Motor neuron (in vitro differentiated cells): ENCODE measurements around the gene KCTD20. TPM values are rescaled to one million over a fixed set of nuclear protein-coding genes. Genes with fewer than 3 reads are reported as not detected.
"Not testable (repeated sequence)": the region's sequence is repeated elsewhere in the genome, so short reads cannot be mapped to it uniquely, and the experiment has no call there.

Experiments
- ATAC-seq, 8 experiments: fragments of 200-7000 bp; cut with Tn5 transposase; replicated peaks in 6 of 8; 2 replicates each; pipeline ENCODE4 v1.8.0; 2021; ENCODE audit warnings: mild to moderate bottlenecking in 8 of 8, moderate library complexity in 8 of 8
- H3K27ac ChIP-seq, 2 donors: fragments of 250-450 bp; sonication (Bioruptor Pico); 2 replicates each; pipeline ENCODE4 v1.9.0; 2021; ENCODE audit warnings: antibody characterized with exemption in 2 of 2, mild to moderate bottlenecking in 2 of 2, moderate library complexity in 1 of 2
- H3K4me1 ChIP-seq, 2 donors: fragments of 250-450 bp; sonication (Bioruptor Pico); replicated peaks in 1 of 2; 2 replicates each; pipeline ENCODE4 v1.6.1; 2021; ENCODE audit warnings: antibody characterized with exemption in 2 of 2, mild to moderate bottlenecking in 2 of 2, moderate library complexity in 1 of 2
- H3K4me3 ChIP-seq, 5 donors: fragments of 250-450 bp; sonication (Bioruptor Pico); 2 replicates each; pipeline ENCODE4 v1.9.0; 2021; ENCODE audit warnings: antibody characterized with exemption in 5 of 5, mild to moderate bottlenecking in 5 of 5, moderate library complexity in 4 of 5
- WGBS, 10 experiments: fragments of 450-650 bp; shearing (Covaris generic); methylation state at CpG; one replicate each; pipeline ENCODE4 v1.0.0; 2022; 5-methylcytosine and 5-hydroxymethylcytosine counted together
- in situ Hi-C, 9 experiments: fragments of 400-800 bp; cut with MboI; loops; one replicate each; pipeline ENCODE4 v1.15.0; 2021; ENCODE audit warnings: low sequenced_read_pairs in 9 of 9, low pct_unique_long_range_greater_than_20kb in 2 of 9; ENCODE audit not compliant: unreplicated experiment in 9 of 9
- total RNA-seq, 8 experiments: library from RNA; unstranded; fragments of 300-600 nt; gene quantifications; 2 replicates each; pipeline versions ENCODE4 v1.2.3 to v1.2.4, GENCODE V29; 2022

Gene KCTD20
- total RNA-seq, 8 experiments from 2014 or later = 27.8 to 68.1 (median 37.1) TPM

GRCh38 chr6:36455486-36456027, 12.8 kb downstream of the KCTD20 start:
- WGBS, 10 experiments = 52 to 100% (median 95%) methylated on average over 1 to 3 of the region's 3 CpGs; no CpG with 5 or more reads in 4 of the 10 experiments
- no peak overlapping the region for H3K27ac ChIP-seq
- in situ Hi-C loops = no loop called here
- ATAC-seq = no peak
- no peak overlapping the region for H3K4me3 ChIP-seq
- no peaks in the 10 kb centered on the region for H3K4me1 ChIP-seq

GRCh38 chr6:36459501-36459900, 16.7 kb downstream of the KCTD20 start:
- Histone ChIP-seq H3K4me1 (no peaks in the 10 kb centered on the region), H3K27ac (no peak overlapping the region), H3K4me3 (no peak overlapping the region)
- peak in 1 of 8 experiments; percentile 61 for ATAC-seq
- in situ Hi-C loops = no loop called here

- Histone ChIP-seq H3K4me3 (no peak overlapping the region), H3K4me1 (no peaks in the 10 kb centered on the region), H3K27ac (no peak overlapping the region)
- ATAC-seq = no peak
- in situ Hi-C loops = no loop called here
Observed at GRCh38 chr6:36460916-36461315, 18.1 kb downstream of the KCTD20 start.

- no peak overlapping the region for H3K4me3 ChIP-seq
- no peak overlapping the region for H3K27ac ChIP-seq
- in situ Hi-C loops = no loop called here
- no peaks in the 10 kb centered on the region for H3K4me1 ChIP-seq
- ATAC-seq = no peak
- WGBS, 10 experiments = 56 to 100% (median 81%) methylated on average over 1 to 3 of the region's 3 CpGs
Observed at GRCh38 chr6:36461646-36462045, 18.8 kb downstream of the KCTD20 start.

- in situ Hi-C loops = no loop called here
- Histone ChIP-seq H3K4me3 (no peak overlapping the region), H3K4me1 (no peaks in the 10 kb centered on the region), H3K27ac (no peak overlapping the region)
- WGBS, 10 experiments = 0 to 100% (median 96%) methylated on average over 1 of the region's 1 CpG; no CpG with 5 or more reads in 2 of the 10 experiments
- ATAC-seq = peak in 2 of 8 experiments; percentile 51 to 68
Observed at GRCh38 chr6:36463676-36464075, 20.9 kb downstream of the KCTD20 start.

- WGBS, 10 experiments = 100% methylated on average over 1 of the region's 1 CpG; no CpG with 5 or more reads in 8 of the 10 experiments
- peak in 2 of 8 experiments; percentile 15 to 21 for ATAC-seq
- H3K4me1 ChIP-seq = no peaks in the 10 kb centered on the region
- in situ Hi-C loops = no loop called here
- no peak overlapping the region for H3K27ac ChIP-seq
- H3K4me3 ChIP-seq = no peak overlapping the region
Observed at GRCh38 chr6:36464233-36464632, 21.4 kb downstream of the KCTD20 start.

GRCh38 chr6:36467625-36468024, 24.8 kb downstream of the KCTD20 start:
- in situ Hi-C loops = no loop called here

GRCh38 chr6:36469148-36469661, 26.4 kb downstream of the KCTD20 start:
- 33 to 95% (median 74%) methylated on average over 1 to 6 of the region's 6 CpGs; no CpG with 5 or more reads in 2 of the 10 experiments for WGBS, 10 experiments
- H3K4me3 ChIP-seq = no peak overlapping the region
- H3K27ac ChIP-seq = no peak overlapping the region
- peak in 1 of 8 experiments; percentile 88 for ATAC-seq
- no peaks in the 10 kb centered on the region for H3K4me1 ChIP-seq
- in situ Hi-C loops = no loop called here

More at GRCh38 chr6:36467625-36468024, 24.8 kb downstream of the KCTD20 start:
- Histone ChIP-seq H3K4me1 (no peaks in the 10 kb centered on the region), H3K27ac (no peak overlapping the region), H3K4me3 (no peak overlapping the region)
- no peak for ATAC-seq
- WGBS, 10 experiments = 80 to 100% (median 100%) methylated on average over 1 to 3 of the region's 3 CpGs; no CpG with 5 or more reads in 1 of the 10 experiments

GRCh38 chr6:36469946-36470345, 27.1 kb downstream of the KCTD20 start:
- 72 to 100% (median 94%) methylated on average over 1 to 3 of the region's 3 CpGs for WGBS, 10 experiments
- H3K27ac ChIP-seq = no peak overlapping the region

GRCh38 chr6:36478051-36478526, 35.3 kb downstream of the KCTD20 start:
- no peak for ATAC-seq
- in situ Hi-C loops = no loop called here
- Histone ChIP-seq H3K27ac (no peak overlapping the region), H3K4me1 (no peaks in the 10 kb centered on the region), H3K4me3 (no peak overlapping the region)
- 100% methylated on average over 1 to 2 of the region's 2 CpGs; no CpG with 5 or more reads in 8 of the 10 experiments for WGBS, 10 experiments

More at GRCh38 chr6:36469946-36470345, 27.1 kb downstream of the KCTD20 start:
- H3K4me3 ChIP-seq = no peak overlapping the region
- in situ Hi-C loops = no loop called here
- H3K4me1 ChIP-seq = no peaks in the 10 kb centered on the region
- ATAC-seq = no peak

GRCh38 chr6:36479256-36479655, 36.5 kb downstream of the KCTD20 start:
- H3K4me1 ChIP-seq = no peaks in the 10 kb centered on the region
- in situ Hi-C loops = no loop called here
- no peak for ATAC-seq
- 93 to 100% (median 100%) methylated on average over 1 of the region's 1 CpG; no CpG with 5 or more reads in 1 of the 10 experiments for WGBS, 10 experiments
- no peak overlapping the region for H3K4me3 ChIP-seq
- H3K27ac ChIP-seq = no peak overlapping the region

- H3K4me1 ChIP-seq, H3K4me3 ChIP-seq, ATAC-seq, in situ Hi-C loops, H3K27ac ChIP-seq: not testable (repeated sequence)
- 77 to 100% (median 96%) methylated on average over 1 to 4 of the region's 5 CpGs; no CpG with 5 or more reads in 1 of the 10 experiments for WGBS, 10 experiments
Observed at GRCh38 chr6:36483326-36483725, 40.5 kb downstream of the KCTD20 start.

- no peaks in the 10 kb centered on the region for H3K4me1 ChIP-seq
- H3K27ac ChIP-seq = no peak overlapping the region
- 90 to 100% (median 96%) methylated on average over 2 to 5 of the region's 5 CpGs for WGBS, 10 experiments
- no peak overlapping the region for H3K4me3 ChIP-seq
- ATAC-seq = no peak
- in situ Hi-C loops = no loop called here
Observed at GRCh38 chr6:36484736-36485135, 41.9 kb downstream of the KCTD20 start.

GRCh38 chr6:36487698-36488097, 44.9 kb downstream of the KCTD20 start:
- in situ Hi-C loops = no loop called here
- ATAC-seq = no peak
- Histone ChIP-seq H3K4me3 (no peak overlapping the region), H3K4me1 (peaks cover 0 to 8% of the 10 kb centered on the region in 2 donors), H3K27ac (no peak overlapping the region)
- WGBS, 10 experiments = 80 to 100% (median 100%) methylated on average over 1 of the region's 1 CpG; no CpG with 5 or more reads in 5 of the 10 experiments
